Measurements from ENCODE around the gene FRMD1. TPM values are rescaled to one million over a fixed set of nuclear protein-coding genes. Genes with fewer than 3 reads are reported as not detected.

Gene FRMD1
- polyA plus RNA-seq, 3 donors = not detected

GRCh38 chr6:168053957-168054471 lies 25.0 kb downstream of the FRMD1 start:
- H3K36me3 Mint-ChIP-seq = no peaks in the 10 kb centered on the region
- Histone ChIP-seq H2AFZ (ENCODE audit: insufficient read depth, low read depth, low read length, poor library complexity, severe bottlenecking) (no peak overlapping the region), H3K27ac (ENCODE audit: low read depth in 1 of 2, low read length in 2 of 2) (no peak overlapping the region), H3K4me1 (ENCODE audit: control insufficient read depth in 1 of 2, insufficient read depth in 2 of 2, low read length in 2 of 2) (no peaks in the 10 kb centered on the region), H3K4me2 (replicated peaks; ENCODE audit: extremely low read depth, low read length, poor library complexity, severe bottlenecking) (no peak overlapping the region), H3K9ac (ENCODE audit: insufficient read depth, low read length, poor library complexity, severe bottlenecking) (no peak overlapping the region), H3K9me3 (replicated peaks in 1 of 2; ENCODE audit: control insufficient read depth in 1 of 2, insufficient read depth in 1 of 2, low read length in 2 of 2) (no peaks in the 10 kb centered on the region), H3K27me3 (ENCODE audit: control insufficient read depth in 2 of 2, insufficient read depth in 2 of 2, low read length in 2 of 2) (no peaks in the 10 kb centered on the region), H4K20me1 (ENCODE audit: insufficient read depth, low read length) (no peaks in the 10 kb centered on the region), H3K4me3 (replicated peaks in 1 of 3; ENCODE audit: low read depth in 2 of 3, low read length in 3 of 3) (no peak overlapping the region), H3K36me3 (replicated peaks in 1 of 2; ENCODE audit: control insufficient read depth in 1 of 2, insufficient read depth in 2 of 2, low read length in 2 of 2) (no peaks in the 10 kb centered on the region), H3K79me2 (ENCODE audit: insufficient read depth, low read length) (no peaks in the 10 kb centered on the region)
- intact Hi-C loops (cut with micrococcal nuclease) = no loop called here
- no peak for TF ChIP-seq CTCF (IDR thresholded peaks at IDR 0.05)
- H3K27me3 Mint-ChIP-seq (ENCODE audit: low read depth in 3 of 3) = peaks cover 0 to 2% (median 0%) of the 10 kb centered on the region in 3 donors
- 91% methylated on average over 10 of the region's 14 CpGs for WGBS (ENCODE audit: insufficient coverage)
- no peak for DNase-seq
- H3K4me3 Mint-ChIP-seq = no peak overlapping the region
- H3K9me3 Mint-ChIP-seq = peaks cover 0 to 2% (median 0%) of the 10 kb centered on the region in 7 donors
- H3K4me1 Mint-ChIP-seq = no peaks in the 10 kb centered on the region
- H3K27ac Mint-ChIP-seq = no peak overlapping the region

GRCh38 chr6:168053086-168053956 lies 25.7 kb downstream of the FRMD1 start:
- no peak for DNase-seq
- Histone ChIP-seq H3K4me2 (replicated peaks; ENCODE audit: extremely low read depth, low read length, poor library complexity, severe bottlenecking) (no peak overlapping the region), H3K4me1 (ENCODE audit: control insufficient read depth in 1 of 2, insufficient read depth in 2 of 2, low read length in 2 of 2) (no peaks in the 10 kb centered on the region), H3K79me2 (ENCODE audit: insufficient read depth, low read length) (no peaks in the 10 kb centered on the region), H2AFZ (ENCODE audit: insufficient read depth, low read depth, low read length, poor library complexity, severe bottlenecking) (no peak overlapping the region), H3K27ac (ENCODE audit: low read depth in 1 of 2, low read length in 2 of 2) (no peak overlapping the region), H3K9ac (ENCODE audit: insufficient read depth, low read length, poor library complexity, severe bottlenecking) (no peak overlapping the region), H3K9me3 (replicated peaks in 1 of 2; ENCODE audit: control insufficient read depth in 1 of 2, insufficient read depth in 1 of 2, low read length in 2 of 2) (no peaks in the 10 kb centered on the region), H4K20me1 (ENCODE audit: insufficient read depth, low read length) (no peaks in the 10 kb centered on the region), H3K36me3 (replicated peaks in 1 of 2; ENCODE audit: control insufficient read depth in 1 of 2, insufficient read depth in 2 of 2, low read length in 2 of 2) (no peaks in the 10 kb centered on the region), H3K27me3 (ENCODE audit: control insufficient read depth in 2 of 2, insufficient read depth in 2 of 2, low read length in 2 of 2) (no peaks in the 10 kb centered on the region), H3K4me3 (replicated peaks in 1 of 3; ENCODE audit: low read depth in 2 of 3, low read length in 3 of 3) (no peak overlapping the region)
- peaks cover 0 to 2% (median 0%) of the 10 kb centered on the region in 7 donors for H3K9me3 Mint-ChIP-seq
- WGBS (ENCODE audit: insufficient coverage) = 91% methylated on average over 38 of the region's 38 CpGs
- H3K4me1 Mint-ChIP-seq = no peaks in the 10 kb centered on the region
- no peak overlapping the region for H3K27ac Mint-ChIP-seq
- no peaks in the 10 kb centered on the region for H3K36me3 Mint-ChIP-seq
- peaks cover 0 to 2% (median 0%) of the 10 kb centered on the region in 3 donors for H3K27me3 Mint-ChIP-seq (ENCODE audit: low read depth in 3 of 3)
- intact Hi-C loops (cut with micrococcal nuclease) = no loop called here
- no peak overlapping the region for H3K4me3 Mint-ChIP-seq
- no peak for TF ChIP-seq CTCF (IDR thresholded peaks at IDR 0.05)

Measured in CD14-positive monocyte (primary cell).